ENCODE data around the gene AARS2.

Gene AARS2

GRCh38 chr6:44284121-44284520, 29.0 kb downstream of the AARS2 start (continued):
- TF ChIP-seq ESRRG (CRISPR knock-in tag; IDR thresholded peaks at IDR 0.05) (no peak), ZNF565 (CRISPR knock-in tag; conservative IDR thresholded peaks at IDR 0.05; ENCODE audit: low read depth) (no peak), SNAI2 (CRISPR knock-in tag; IDR thresholded peaks at IDR 0.05) (no peak), ZNF8 (CRISPR knock-in tag; IDR thresholded peaks at IDR 0.05) (no peak), TCF4 (CRISPR knock-in tag; IDR thresholded peaks at IDR 0.05; ENCODE audit: borderline replicate concordance) (no peak), ZFP3 (CRISPR knock-in tag; IDR thresholded peaks at IDR 0.05) (no peak), CSRNP3 (CRISPR knock-in tag; IDR thresholded peaks at IDR 0.05) (no peak), ISL1 (CRISPR knock-in tag; IDR thresholded peaks at IDR 0.05) (no peak), ZC3H10 (CRISPR knock-in tag; IDR thresholded peaks at IDR 0.05) (no peak), RARB (CRISPR knock-in tag; IDR thresholded peaks at IDR 0.05) (no peak), POU6F1 (CRISPR knock-in tag; IDR thresholded peaks at IDR 0.05; ENCODE audit: borderline replicate concordance, low read depth) (no peak)

- TF ChIP-seq ZFP30 (CRISPR knock-in tag; IDR thresholded peaks at IDR 0.05) (no peak), GLIS3 (CRISPR knock-in tag; IDR thresholded peaks at IDR 0.05) (no peak), TSHZ2 (CRISPR knock-in tag; IDR thresholded peaks at IDR 0.05) (no peak), ZFP3 (CRISPR knock-in tag; IDR thresholded peaks at IDR 0.05) (no peak), PPARA (CRISPR knock-in tag; IDR thresholded peaks at IDR 0.05; ENCODE audit: borderline replicate concordance) (no peak), TCF4 (CRISPR knock-in tag; IDR thresholded peaks at IDR 0.05; ENCODE audit: borderline replicate concordance) (no peak), PATZ1 (CRISPR knock-in tag; IDR thresholded peaks at IDR 0.05; ENCODE audit: borderline replicate concordance) (no peak), RARB (CRISPR knock-in tag; IDR thresholded peaks at IDR 0.05) (no peak), SNAI2 (CRISPR knock-in tag; IDR thresholded peaks at IDR 0.05) (no peak), BACH2 (CRISPR knock-in tag; IDR thresholded peaks at IDR 0.05; ENCODE audit: borderline replicate concordance) (no peak)
- no peak for ATAC-seq
These were observed 34.1 kb downstream of the AARS2 start for GRCh38 chr6:44278774-44279697.

GRCh38 chr6:44278315-44278714, 34.8 kb downstream of the AARS2 start:
- ATAC-seq = no peak
- TF ChIP-seq TSHZ2 (CRISPR knock-in tag; IDR thresholded peaks at IDR 0.05) (no peak), BACH2 (CRISPR knock-in tag; IDR thresholded peaks at IDR 0.05; ENCODE audit: borderline replicate concordance) (no peak), TOX (CRISPR knock-in tag; IDR thresholded peaks at IDR 0.05; ENCODE audit: borderline replicate concordance) (no peak)

All from SK-N-SH treated with all-trans-retinoic acid at 6 μM for 48 hours (cell line).